ENCODE results near the gene NCAPG2. TPM values are rescaled to one million over a fixed set of nuclear protein-coding genes. Genes with fewer than 3 reads are reported as not detected.

Gene NCAPG2
- total and polyA plus RNA-seq, 2 of the 13 experiments (the other 11 are each of a cell fraction or from before 2014, with no cell fraction given) = 15.1 to 30.7 TPM

GRCh38 chr7:158611541-158611940 lies 93.1 kb downstream of the NCAPG2 start (continued):
- TF ChIP-seq RAD21 (CRISPR knock-in tag; IDR thresholded peaks at IDR 0.05) = no peak

- no peaks in the 10 kb centered on the region for H3K79me2 ChIP-seq (ENCODE audit: insufficient read depth, low read length)
- no peak for ATAC-seq
- no peak overlapping the region for H3K27ac ChIP-seq (ENCODE audit: extremely low read length, insufficient read depth, low read length)
- no peak overlapping the region for H3K4me2 ChIP-seq (ENCODE audit: low read depth, low read length)
- no peaks in the 10 kb centered on the region for H3K27me3 ChIP-seq (ENCODE audit: control insufficient read depth in 1 of 2, insufficient read depth in 2 of 2, low read length in 2 of 2)
- WGBS (ENCODE audit: low lambda C conversion rate) = 90% methylated on average over 7 of the region's 7 CpGs
- DNase-seq (ENCODE audit: low spot score) = no peak
- no peak overlapping the region for H3K4me3 ChIP-seq (replicated peaks in 1 of 3; ENCODE audit: insufficient read depth in 1 of 3, low read depth in 2 of 3, low read length in 3 of 3)
- in situ Hi-C loops (cut with HindIII; ENCODE audit: extremely low pct_ligation_motif_present, low pct_unique_long_range_greater_than_20kb) = no loop called here
- intact Hi-C loops (cut with micrococcal nuclease; ENCODE audit: unreplicated experiment) = no loop called here
- no peaks in the 10 kb centered on the region for H3K4me1 ChIP-seq (ENCODE audit: insufficient read depth, low read length)
- no peaks in the 10 kb centered on the region for H3K36me3 ChIP-seq (replicated peaks in 1 of 2; ENCODE audit: control insufficient read depth in 1 of 2, insufficient read depth in 2 of 2, low read length in 2 of 2)
- ChIA-PET CTCF (ENCODE audit: low intra/inter-chr PET ratio, low total read pairs) (no interaction called here), POLR2A (no interaction called here)
- no peak for FAIRE-seq
- H2AFZ ChIP-seq (ENCODE audit: low read length) = no peak overlapping the region
- no peaks in the 10 kb centered on the region for H4K20me1 ChIP-seq (ENCODE audit: insufficient read depth, low read length)
- no peaks in the 10 kb centered on the region for H3K9me3 ChIP-seq (ENCODE audit: low read length)
- no TSS peak for BruUV-seq (replicated peaks)
- no peak overlapping the region for H3K9ac ChIP-seq (ENCODE audit: insufficient read depth, low read depth, low read length)
- no peak for TF ChIP-seq ZNF563 (CRISPR knock-in tag; IDR thresholded peaks at IDR 0.05)
- no peak for TF ChIP-seq MZF1 (CRISPR knock-in tag; IDR thresholded peaks at IDR 0.05; ENCODE audit: borderline replicate concordance)
- TF ChIP-seq ZNF850 (CRISPR knock-in tag; conservative IDR thresholded peaks at IDR 0.05) = no peak
- no peak for TF ChIP-seq PAWR (CRISPR knock-in tag; IDR thresholded peaks at IDR 0.05; ENCODE audit: borderline replicate concordance)
- no peak for TF ChIP-seq ZNF83 (CRISPR knock-in tag; IDR thresholded peaks at IDR 0.05; ENCODE audit: borderline replicate concordance)
- TF ChIP-seq ZGPAT (CRISPR knock-in tag; IDR thresholded peaks at IDR 0.05) = no peak
- no peak for TF ChIP-seq MED8 (CRISPR knock-in tag; IDR thresholded peaks at IDR 0.05; ENCODE audit: insufficient replicate concordance)
- no peak for TF ChIP-seq ZFP36L2 (CRISPR knock-in tag; IDR thresholded peaks at IDR 0.05)
- no peak for TF ChIP-seq ZNF546 (CRISPR knock-in tag; conservative IDR thresholded peaks at IDR 0.05)
- no peak for TF ChIP-seq SIX4 (CRISPR knock-in tag; IDR thresholded peaks at IDR 0.05)
- TF ChIP-seq MAF1 (CRISPR knock-in tag; IDR thresholded peaks at IDR 0.05; ENCODE audit: borderline replicate concordance) = no peak
- TF ChIP-seq BORCS8-MEF2B (CRISPR knock-in tag; IDR thresholded peaks at IDR 0.05) = no peak
- no peak for TF ChIP-seq JUNB (CRISPR knock-in tag; IDR thresholded peaks at IDR 0.05; ENCODE audit: borderline replicate concordance)
- TF ChIP-seq IRX3 (CRISPR knock-in tag; IDR thresholded peaks at IDR 0.05; ENCODE audit: borderline replicate concordance, low read depth) = no peak
Measured at GRCh38 chr7:158609313-158609974, 95.2 kb downstream of the NCAPG2 start.

Measured in HepG2 (cell line).